ENCODE data around the gene NUAK2. TPM values are rescaled to one million over a fixed set of nuclear protein-coding genes. Genes with fewer than 3 reads are reported as not detected.

The NUAK2 gene
- total and polyA plus RNA-seq, 2 of the 4 experiments (the other 2 are of a cell fraction) = 7.2 to 17.6 TPM

DNA sequence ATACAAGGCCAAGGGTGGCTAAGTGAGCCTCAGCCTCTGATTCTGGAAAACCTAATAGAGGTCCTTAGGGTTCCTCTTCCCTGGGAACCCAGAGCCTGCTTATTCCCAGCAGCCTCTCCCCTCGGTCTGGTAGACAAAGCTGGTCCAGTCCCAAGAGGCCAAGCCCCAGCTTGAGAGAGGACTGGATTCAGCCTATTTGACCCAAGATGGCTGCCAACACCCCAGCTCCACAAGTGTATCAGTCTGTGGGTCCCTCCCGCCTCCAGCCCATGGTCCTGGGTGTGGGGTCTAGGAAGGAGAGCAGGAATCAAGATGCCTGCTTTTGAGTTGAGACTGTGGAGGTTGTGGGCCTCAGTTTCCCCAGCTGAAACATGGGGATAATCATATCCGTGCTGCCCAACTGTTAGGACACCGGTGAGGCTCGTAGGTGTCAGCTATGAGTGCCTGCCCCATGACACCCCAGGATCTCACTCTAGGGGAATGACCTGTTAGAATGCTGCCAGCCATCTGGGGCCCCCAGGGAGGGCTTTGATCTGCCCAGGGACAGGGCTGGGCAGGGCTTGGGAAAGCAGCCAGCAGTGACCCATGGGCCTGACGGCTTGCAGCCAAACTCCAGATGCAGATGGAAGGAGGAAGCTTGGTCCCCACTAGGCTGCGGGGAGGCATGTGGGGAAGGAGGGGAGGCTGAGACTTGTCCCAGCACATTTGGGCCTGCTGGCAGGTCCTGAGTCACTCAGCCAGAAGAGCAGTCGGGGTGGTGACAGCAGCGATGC lies 45.4 kb downstream of the NUAK2 start:
- Histone ChIP-seq H3K4me3 (ENCODE audit: insufficient read depth, low read depth, low read length) (no peak overlapping the region), H3K23ac (ENCODE audit: low read depth, low read length) (no peak overlapping the region), H3K36me3 (ENCODE audit: control insufficient read depth, insufficient read depth, low read length) (peaks cover 2% of the 10 kb centered on the region; the same call in 1 of the 2 replicates), H3K79me1 (ENCODE audit: low read depth in 1 of 2, low read length in 2 of 2) (peaks cover 2 to 3% of the 10 kb centered on the region in 2 experiments; a peak in 2 of 4 replicates), H3K9me3 (ENCODE audit: control insufficient read depth, insufficient read depth, low read length) (no peaks in the 10 kb centered on the region), H2BK120ac (ENCODE audit: low read depth, low read length) (peak overlapping the region; percentile 74), H3K4me2 (ENCODE audit: low read depth, low read length) (no peak overlapping the region), H3K27ac (ENCODE audit: insufficient read depth, low read length) (no peak overlapping the region; the same call in 1 of the 2 replicates), H4K91ac (ENCODE audit: insufficient read depth, low read depth, low read length) (peak overlapping the region; percentile 37; the same call in 1 of the 2 replicates), H3K27me3 (ENCODE audit: control insufficient read depth, insufficient read depth, low read length) (no peaks in the 10 kb centered on the region), H3K14ac (replicated peaks; ENCODE audit: low read depth, low read length) (no peak overlapping the region), H3K4me1 (ENCODE audit: control insufficient read depth, insufficient read depth, low read length) (peaks cover 9% of the 10 kb centered on the region), H2BK15ac (ENCODE audit: low read depth, low read length) (peak overlapping the region; percentile 18; the same call in 2 of the 3 replicates), H4K20me1 (ENCODE audit: insufficient read depth, low read length) (no peaks in the 10 kb centered on the region), H4K8ac (ENCODE audit: low read depth in 2 of 2, low read length in 2 of 2) (peak overlapping the region in 1 of 2 experiments; percentile 52; a peak in 1 of 4 replicates), H3K9me1 (ENCODE audit: insufficient read depth, low read length) (peaks cover 9% of the 10 kb centered on the region), H2AK9ac (replicated peaks; ENCODE audit: low read depth, low read length, poor library complexity) (peak overlapping the region; percentile 53), H2BK5ac (ENCODE audit: low read depth, low read length, poor library complexity, severe bottlenecking) (peak overlapping the region; percentile 10), H2BK20ac (ENCODE audit: low read depth, low read length) (no peak overlapping the region), H3K9ac (ENCODE audit: low read depth, low read length) (no peak overlapping the region), H2AFZ (replicated peaks; ENCODE audit: low read length, poor library complexity) (peak overlapping the region; percentile 63), H2AK5ac (ENCODE audit: low read depth, low read length) (peak overlapping the region; percentile 82), H3K4ac (ENCODE audit: low read depth, low read length) (peak overlapping the region; percentile 74), H3K56ac (ENCODE audit: extremely low read depth, insufficient read depth, low read length) (no peak overlapping the region), H4K5ac (ENCODE audit: low read depth, low read length) (no peak overlapping the region), H3K18ac (ENCODE audit: low read depth, low read length) (no peak overlapping the region)
- in situ Hi-C loops (cut with MboI; ENCODE audit: low sequenced_read_pairs) (loop anchor here (5.0 to 10.0 kb wide), 2 partner anchors 46 to 209 kb away; partner anchors contain the start of gene NUAK2), intact Hi-C loops (cut with micrococcal nuclease) (no loop called here), dilution Hi-C loops (cut with HindIII; ENCODE audit: low sequenced_read_pairs, unreplicated experiment) (no loop called here)
- WGBS, 2 experiments (ENCODE audit: extremely low coverage in 2 of 2, insufficient read length in 1 of 2) = 83% methylated on average over 4 of the region's 9 CpGs; no CpG with 5 or more reads in 1 of the 2 experiments
- POLR2A ChIA-PET (ENCODE audit: unreplicated experiment) = no interaction called here
- ATAC-seq (ENCODE audit: low read depth) (no peak), DNase-seq (no peak)
- BruUV-seq (replicated peaks) = no TSS peak
- TF ChIP-seq RFX5 (IDR thresholded peaks at IDR 0.05; ENCODE audit: low read depth, low read length) = no peak
- no peak for TF ChIP-seq POLR2A (IDR thresholded peaks at IDR 0.05; ENCODE audit: low read depth, low read length)
- no peak for TF ChIP-seq MAFK (IDR thresholded peaks at IDR 0.05; ENCODE audit: low read depth, low read length)
- TF ChIP-seq CHD1 (IDR thresholded peaks at IDR 0.05; ENCODE audit: low read depth, low read length) = no peak
- CTCF ChIA-PET = interaction anchor here (0.6 to 5.4 kb wide), 2 partner anchors 49 to 161 kb away, joined by 3 to 126 read pairs; no protein-coding TSS in a partner anchor
